Mesodermal cell (in vitro differentiated cells): ENCODE results near the gene CFAP58.

Experiments
- H3K27ac ChIP-seq: 2 replicates; pipeline ENCODE4 v1.7.0; 2013; ENCODE audit warnings: mild to moderate bottlenecking, low read depth, low read length, moderate library complexity; ENCODE audit not compliant: severe bottlenecking
- H3K36me3 ChIP-seq: 2 replicates; pipeline ENCODE4 v1.7.1; 2013; ENCODE audit warnings: mild to moderate bottlenecking, low read length, moderate library complexity; ENCODE audit not compliant: control insufficient read depth, insufficient read depth
- H3K4me1 ChIP-seq: one replicate; pipeline ENCODE4 v1.7.1; 2013; ENCODE audit warnings: mild to moderate bottlenecking, low read length; ENCODE audit not compliant: insufficient read depth, control insufficient read depth, poor library complexity, severe bottlenecking
- H3K4me3 ChIP-seq: 2 replicates; pipeline ENCODE4 v1.7.0; 2013; ENCODE audit warnings: low read length, control low read depth, mild to moderate bottlenecking; ENCODE audit not compliant: insufficient read depth, poor library complexity, severe bottlenecking; ENCODE audit errors: extremely low read depth
- H3K9me3 ChIP-seq: 2 replicates; pipeline ENCODE4 v1.7.1; 2013; ENCODE audit warnings: mild to moderate bottlenecking, low read length, moderate library complexity; ENCODE audit not compliant: control insufficient read depth
- WGBS, 2 experiments: methylation state at CpG; one replicate each; pipeline ENCODE4 v1.1.5; 2013; ENCODE audit warnings: missing lambda C conversion rate in 2 of 2; ENCODE audit not compliant: insufficient coverage in 2 of 2; 5-methylcytosine and 5-hydroxymethylcytosine counted together

Gene CFAP58

GRCh38 chr10:104415526-104416165 lies 62.0 kb downstream of the CFAP58 start:
- Histone ChIP-seq H3K4me1 (no peaks in the 10 kb centered on the region), H3K9me3 (no peaks in the 10 kb centered on the region), H3K27ac (no peak overlapping the region), H3K4me3 (no peak overlapping the region), H3K36me3 (no peaks in the 10 kb centered on the region)
- 85 to 87% methylated on average over 5 to 7 of the region's 7 CpGs for WGBS, 2 experiments

DNA sequence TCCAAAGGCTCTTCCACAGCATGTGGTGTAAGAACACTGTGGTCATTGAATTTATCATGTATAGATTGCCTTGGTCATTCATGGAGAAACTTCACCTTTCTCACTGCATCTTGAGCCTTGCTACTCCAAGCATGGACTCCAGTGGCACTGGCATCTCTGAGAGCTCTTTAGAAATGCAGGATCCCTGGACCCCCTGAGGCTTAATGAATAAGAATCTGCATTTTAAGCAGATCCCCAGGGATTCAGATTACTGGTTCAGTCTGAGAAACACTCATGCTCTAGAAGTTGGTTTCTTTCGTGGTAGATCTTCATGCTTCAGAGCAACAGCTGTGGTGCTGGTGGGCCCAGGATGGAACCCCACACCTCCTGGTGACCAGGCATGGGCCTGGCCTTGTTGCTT lies 63.2 kb downstream of the CFAP58 start:
- WGBS, 2 experiments: 71 to 86% methylated on average over 1 of the region's 1 CpG

GRCh38 chr10:104417637-104418292 lies 64.1 kb downstream of the CFAP58 start:
- H3K4me3 ChIP-seq: no peak overlapping the region
- no peaks in the 10 kb centered on the region for H3K36me3 ChIP-seq
- H3K4me1 ChIP-seq: no peaks in the 10 kb centered on the region
- no peaks in the 10 kb centered on the region for H3K9me3 ChIP-seq
- 82 to 89% methylated on average over 4 of the region's 6 CpGs for WGBS, 2 experiments
- H3K27ac ChIP-seq: no peak overlapping the region

More for the DNA sequence above, 63.2 kb downstream of the CFAP58 start:
- no peak overlapping the region for H3K4me3 ChIP-seq
- H3K9me3 ChIP-seq: no peaks in the 10 kb centered on the region
- H3K4me1 ChIP-seq: no peaks in the 10 kb centered on the region
- no peak overlapping the region for H3K27ac ChIP-seq
- no peaks in the 10 kb centered on the region for H3K36me3 ChIP-seq

GRCh38 chr10:104424719-104425118 lies 71.1 kb downstream of the CFAP58 start:
- WGBS, 2 experiments: 71 to 78% methylated on average over 1 of the region's 1 CpG
- Histone ChIP-seq H3K36me3 (no peaks in the 10 kb centered on the region), H3K4me3 (no peak overlapping the region), H3K4me1 (no peaks in the 10 kb centered on the region), H3K27ac (no peak overlapping the region), H3K9me3 (no peaks in the 10 kb centered on the region)

GRCh38 chr10:104427989-104428388 lies 74.4 kb downstream of the CFAP58 start:
- Histone ChIP-seq H3K9me3 (no peaks in the 10 kb centered on the region), H3K36me3 (no peaks in the 10 kb centered on the region), H3K4me3 (no peak overlapping the region), H3K27ac (no peak overlapping the region), H3K4me1 (no peaks in the 10 kb centered on the region)
- 87 to 90% methylated on average over 4 of the region's 5 CpGs for WGBS, 2 experiments

- Histone ChIP-seq H3K9me3 (no peaks in the 10 kb centered on the region), H3K36me3 (no peaks in the 10 kb centered on the region), H3K27ac (no peak overlapping the region), H3K4me3 (no peak overlapping the region), H3K4me1 (peaks cover 7% of the 10 kb centered on the region)
- 17 to 19% methylated on average over 1 to 2 of the region's 3 CpGs for WGBS, 2 experiments
Observed at GRCh38 chr10:104429846-104430245, 76.2 kb downstream of the CFAP58 start.

- Histone ChIP-seq H3K4me3 (no peak overlapping the region), H3K4me1 (peaks cover 8% of the 10 kb centered on the region), H3K36me3 (no peaks in the 10 kb centered on the region), H3K9me3 (no peaks in the 10 kb centered on the region), H3K27ac (no peak overlapping the region)
- 44 to 57% methylated on average over 1 of the region's 3 CpGs for WGBS, 2 experiments
Observed at GRCh38 chr10:104430360-104430759, 76.7 kb downstream of the CFAP58 start.

- WGBS, 2 experiments: 81 to 100% methylated on average over 1 to 2 of the region's 3 CpGs
- Histone ChIP-seq H3K27ac (no peak overlapping the region), H3K4me3 (no peak overlapping the region), H3K4me1 (peaks cover 8% of the 10 kb centered on the region), H3K9me3 (no peaks in the 10 kb centered on the region), H3K36me3 (no peaks in the 10 kb centered on the region)
Observed at GRCh38 chr10:104433669-104434068, 80.0 kb downstream of the CFAP58 start.

- H3K4me1 ChIP-seq: peaks cover 8% of the 10 kb centered on the region
- H3K9me3 ChIP-seq: no peaks in the 10 kb centered on the region
- no peaks in the 10 kb centered on the region for H3K36me3 ChIP-seq
- 88% methylated on average over 1 of the region's 1 CpG; no CpG with 5 or more reads in 1 of the 2 experiments for WGBS, 2 experiments
- no peak overlapping the region for H3K4me3 ChIP-seq
- no peak overlapping the region for H3K27ac ChIP-seq
Observed at GRCh38 chr10:104434601-104435000, 81.0 kb downstream of the CFAP58 start.

DNA sequence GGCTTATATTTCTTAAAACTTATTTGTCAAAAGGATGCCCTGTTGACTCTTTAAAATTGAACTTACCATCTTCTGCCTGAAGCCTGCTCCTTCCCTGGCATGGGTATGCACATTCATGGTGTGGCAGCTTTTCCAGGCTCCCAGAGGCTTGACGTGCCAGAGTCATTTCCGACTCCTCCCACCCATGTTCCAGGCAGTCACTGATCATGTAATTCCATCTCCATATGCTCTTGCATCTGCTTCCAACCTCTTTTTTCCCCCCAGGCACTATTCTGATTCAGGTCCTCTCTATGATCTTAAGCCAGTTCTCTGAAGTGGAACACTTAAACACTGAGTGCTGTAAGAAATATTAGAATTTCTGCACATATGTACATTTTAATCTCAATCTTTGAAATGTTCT lies 82.2 kb downstream of the CFAP58 start:
- 100% methylated on average over 2 of the region's 2 CpGs; no CpG with 5 or more reads in 1 of the 2 experiments for WGBS, 2 experiments
- H3K4me3 ChIP-seq: no peak overlapping the region
- H3K9me3 ChIP-seq: no peaks in the 10 kb centered on the region
- H3K27ac ChIP-seq: no peak overlapping the region
- peaks cover 8% of the 10 kb centered on the region for H3K4me1 ChIP-seq
- H3K36me3 ChIP-seq: no peaks in the 10 kb centered on the region

DNA sequence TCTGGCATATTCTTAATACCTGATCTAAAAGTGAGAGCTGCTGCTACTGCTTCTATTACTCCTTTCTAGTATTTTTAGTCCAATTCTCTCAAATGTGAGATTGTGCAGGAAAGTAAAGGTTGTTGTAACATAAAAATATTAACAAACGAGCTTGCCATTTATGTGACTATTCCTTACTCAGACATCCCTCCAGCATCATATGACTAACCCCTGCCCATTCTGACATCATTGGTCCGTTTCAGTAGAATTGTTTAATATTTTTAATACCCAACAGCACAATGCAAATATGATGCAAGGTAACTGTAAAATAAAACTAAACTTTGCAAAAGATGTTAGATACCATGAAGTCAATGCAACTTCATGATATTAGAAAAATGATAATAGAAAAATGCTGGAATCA lies 83.6 kb downstream of the CFAP58 start:
- H3K4me3 ChIP-seq: no peak overlapping the region
- H3K36me3 ChIP-seq: no peaks in the 10 kb centered on the region
- no peak overlapping the region for H3K27ac ChIP-seq
- H3K4me1 ChIP-seq: peaks cover 8% of the 10 kb centered on the region
- H3K9me3 ChIP-seq: no peaks in the 10 kb centered on the region
- WGBS, 2 experiments: no CpG with 5 or more reads among the region's 2 CpGs
